GM10248 (cell line): Measurements from ENCODE around the gene SIRT7.

ENCODE experiments used
- CTCF ChIA-PET: fragments of 300-600 bp; sonication (Branson Sonifier 250); formaldehyde crosslinking; extraction: SDS; loops from one replicate; lab custom pipeline; 2021; ENCODE audit warnings: antibody characterized with exemption; lab: Yijun Ruan, JAX
- POLR2A ChIA-PET: fragments of 350-650 bp; sonication (Branson Sonifier 250); formaldehyde crosslinking; extraction: SDS; loops from one replicate; lab custom pipeline; 2020; ENCODE audit warnings: antibody characterized with exemption; lab: Yijun Ruan, JAX
- DNase-seq: peaks from one replicate; pipeline ENCODE4 v3.0.0; 2012; ENCODE audit errors: extremely low spot score
- CTCF ChIP-seq: IDR thresholded peaks from 2 replicates; pipeline ENCODE4 v1.5.1; 2012; ENCODE audit warnings: mild to moderate bottlenecking, low read depth; ENCODE audit errors: extremely low read depth, missing control alignments, control extremely low read depth

SIRT7 gene

GRCh38 chr17:81942167-81942553 is 24.2 kb upstream of the SIRT7 start:
- ChIA-PET CTCF (no interaction called here), POLR2A (no interaction called here)
- DNase-seq, result no peak
- no peak for TF ChIP-seq CTCF

GRCh38 chr17:81941484-81942166 is 23.6 kb upstream of the SIRT7 start:
- DNase-seq, result no peak
- ChIA-PET CTCF (interaction anchor here (2.5 kb wide), 1 partner anchor 18 kb away, joined by 15 read pairs; no protein-coding TSS in a partner anchor), POLR2A (interaction anchor here (0.5 kb wide), 1 partner anchor 25 kb away, joined by 3 read pairs; no protein-coding TSS in a partner anchor)
- no peak for TF ChIP-seq CTCF

- TF ChIP-seq CTCF, result no peak
- POLR2A ChIA-PET, result interaction anchor here (0.5 to 1.1 kb wide), 3 partner anchors 13 to 58 kb away, joined by 3 to 5 read pairs (median 3); partner anchors contain the start of gene MAFG
- no peak for DNase-seq
- CTCF ChIA-PET, result interaction anchor here (0.7 to 2.5 kb wide), 3 partner anchors 13 to 19 kb away, joined by 3 to 15 read pairs (median 3); no protein-coding TSS in a partner anchor
Observed at GRCh38 chr17:81940538-81941483, 22.8 kb upstream of the SIRT7 start.

- ChIA-PET CTCF (interaction anchor here (0.7 to 2.5 kb wide), 3 partner anchors 12 to 20 kb away, joined by 3 to 15 read pairs (median 3); no protein-coding TSS in a partner anchor), POLR2A (interaction anchor here (0.6 to 1.1 kb wide), 2 partner anchors 12 to 57 kb away, joined by 3 to 5 read pairs; partner anchors contain the start of gene MAFG)
- no peak for DNase-seq
- TF ChIP-seq CTCF, result no peak
Observed at GRCh38 chr17:81939881-81940385, 22.0 kb upstream of the SIRT7 start.

DNA sequence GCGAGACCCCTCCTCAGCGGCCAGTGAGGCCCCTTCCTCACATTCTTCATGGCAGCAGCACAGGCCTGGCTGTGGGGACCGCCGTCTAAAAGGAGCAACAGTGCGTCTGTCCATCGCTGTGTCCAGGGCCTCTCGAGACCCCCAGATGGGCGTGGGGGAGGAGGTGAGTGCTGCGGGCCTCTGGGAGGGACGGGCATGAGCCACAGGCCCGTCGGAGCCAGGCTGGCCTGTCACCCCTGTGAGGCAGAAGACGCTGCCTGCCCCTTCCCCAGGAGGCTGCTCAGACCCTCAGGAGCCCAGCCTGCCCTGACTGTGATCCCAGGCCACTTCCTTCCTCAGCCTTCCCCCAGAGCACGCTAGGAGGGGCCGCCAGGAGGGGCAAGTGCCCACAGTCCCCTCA is 21.2 kb upstream of the SIRT7 start:
- ChIA-PET POLR2A (no interaction called here), CTCF (interaction anchor here (1.4 to 2.5 kb wide), 2 partner anchors 20 to 81 kb away, joined by 4 to 15 read pairs; no protein-coding TSS in a partner anchor)
- no peak for DNase-seq
- TF ChIP-seq CTCF, result no peak

GRCh38 chr17:81935709-81936084 is 17.7 kb upstream of the SIRT7 start:
- TF ChIP-seq CTCF, result no peak
- CTCF ChIA-PET, result interaction anchor here (1.2 to 1.7 kb wide), 2 partner anchors 11 to 95 kb away, joined by 4 read pairs; no protein-coding TSS in a partner anchor
- POLR2A ChIA-PET, result interaction anchor here (0.9 kb wide), 1 partner anchor 9 kb away, joined by 3 read pairs; no protein-coding TSS in a partner anchor
- no peak for DNase-seq
